HG03378 (cell line): Measurements from ENCODE around the gene ATG3.
"Not testable (repeated sequence)": the region's sequence is repeated elsewhere in the genome, so short reads cannot be mapped to it uniquely, and the experiment has no call there.

Source experiments
- ATAC-seq: cut with Tn5 transposase; IDR thresholded peaks from one replicate; pipeline ENCODE4 v1.9.1; 2021; ENCODE audit warnings: mild to moderate bottlenecking, moderate library complexity; ENCODE audit not compliant: unreplicated experiment

Gene ATG3

DNA sequence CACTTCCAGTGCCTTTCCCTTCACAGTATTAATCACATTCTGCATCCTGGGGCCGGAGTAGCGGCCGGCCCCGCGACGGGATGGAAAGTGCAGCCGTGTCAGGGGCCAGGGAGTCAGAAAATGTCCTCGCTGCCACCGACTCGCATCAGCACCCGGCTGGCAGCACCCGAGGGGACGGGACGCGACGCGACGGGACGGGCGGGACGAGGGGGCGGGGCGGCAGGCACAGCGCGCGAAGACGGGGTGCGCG is 353 bp downstream of the ATG3 start:
- ATAC-seq: peak; percentile 27

- peak; percentile 25 for ATAC-seq
Measured at GRCh38 chr3:112560721-112561483, 860 bp downstream of the ATG3 start.

- no peak for ATAC-seq
Measured at GRCh38 chr3:112560307-112560706, 1.5 kb downstream of the ATG3 start.

GRCh38 chr3:112557976-112558375 is 3.8 kb downstream of the ATG3 start:
- no peak for ATAC-seq

DNA sequence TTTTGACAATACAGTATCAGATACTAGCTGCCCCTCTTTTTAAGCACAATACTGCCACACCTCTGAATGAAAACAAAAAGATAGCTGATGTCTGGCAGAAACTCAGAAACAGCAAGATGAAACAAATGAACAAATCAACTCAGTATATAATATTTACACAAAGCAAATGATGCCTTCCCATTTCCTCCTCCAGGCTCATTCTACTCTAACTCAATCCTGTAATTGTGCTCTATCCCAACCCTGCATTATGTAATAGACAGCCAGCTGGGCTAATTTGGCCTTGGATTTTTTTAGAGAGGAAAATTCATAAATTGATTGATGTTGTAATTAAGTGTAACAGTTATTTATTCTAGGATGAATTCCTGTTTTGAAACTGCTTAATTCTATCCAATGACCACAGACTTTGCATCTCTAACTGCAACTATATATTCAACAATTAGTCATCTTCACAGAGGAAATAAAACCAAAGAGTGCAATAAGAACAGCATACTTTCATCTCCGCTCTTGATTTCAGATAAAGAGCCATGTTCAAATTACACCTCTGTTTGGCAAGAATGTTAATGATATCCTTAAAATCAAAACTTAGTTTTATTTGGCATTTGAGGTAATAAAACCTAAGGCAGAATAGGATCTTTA is 6.1 kb downstream of the ATG3 start:
- no peak for ATAC-seq

DNA sequence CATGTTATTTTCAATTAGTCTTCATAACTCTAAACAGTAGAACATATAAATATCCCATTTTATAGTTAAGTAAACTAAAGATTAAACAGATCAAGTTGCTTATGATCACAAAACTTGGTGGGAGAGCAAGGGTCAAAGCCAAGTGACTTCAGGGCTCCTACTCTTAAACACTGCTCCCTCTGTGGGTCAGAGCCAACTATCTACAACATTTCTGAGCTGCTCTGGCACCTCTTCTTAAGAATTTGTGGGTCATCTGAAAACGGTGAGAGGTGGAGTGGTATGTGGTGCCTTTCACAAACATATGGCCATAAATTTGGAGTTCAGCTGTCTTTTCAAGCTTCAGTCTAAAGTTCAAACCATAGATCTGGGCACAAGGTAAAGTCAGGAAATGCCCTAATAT is 10.9 kb downstream of the ATG3 start:
- ATAC-seq: no peak

GRCh38 chr3:112546216-112546759 is 15.5 kb downstream of the ATG3 start:
- no peak for ATAC-seq

GRCh38 chr3:112539825-112540650 is 21.7 kb downstream of the ATG3 start:
- peak; percentile 90 for ATAC-seq

DNA sequence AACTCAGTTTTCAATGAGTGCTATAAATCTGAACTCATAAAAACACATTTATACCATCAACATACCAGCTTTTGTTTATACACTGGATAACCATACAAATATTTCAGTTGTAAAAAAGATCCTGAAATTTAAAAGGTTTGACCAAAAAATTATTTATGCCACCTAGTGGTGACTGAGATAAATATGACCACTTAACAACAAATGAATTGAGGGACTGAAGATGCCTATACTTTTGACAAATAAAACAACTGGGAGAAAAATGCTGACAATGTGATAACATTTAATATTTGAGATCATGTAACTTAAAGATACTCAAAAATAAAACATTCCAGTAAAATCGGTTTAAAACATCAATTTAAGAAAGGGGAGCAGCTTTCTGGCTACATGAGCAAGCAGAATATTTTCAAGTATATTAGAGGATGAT is 30.4 kb downstream of the ATG3 start:
- ATAC-seq: no peak

DNA sequence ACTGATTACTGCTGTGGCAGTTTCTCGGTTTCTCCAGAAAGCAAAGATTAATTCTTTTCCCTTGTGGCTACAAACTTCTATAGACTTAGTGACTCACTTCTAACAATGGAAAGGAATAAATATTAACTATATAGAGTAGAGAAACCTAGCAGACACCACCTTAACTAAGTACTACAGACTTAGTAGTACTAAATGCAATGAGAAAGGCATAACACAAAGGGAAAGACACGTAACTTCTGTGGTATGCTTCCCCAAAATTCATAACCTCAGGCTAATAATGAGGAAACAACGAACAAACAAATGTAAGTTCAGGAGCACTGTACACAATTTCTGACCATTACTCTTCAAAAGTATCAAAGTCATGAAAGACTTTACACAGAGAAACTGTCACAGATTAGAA is 31.2 kb downstream of the ATG3 start:
- ATAC-seq: no peak

DNA sequence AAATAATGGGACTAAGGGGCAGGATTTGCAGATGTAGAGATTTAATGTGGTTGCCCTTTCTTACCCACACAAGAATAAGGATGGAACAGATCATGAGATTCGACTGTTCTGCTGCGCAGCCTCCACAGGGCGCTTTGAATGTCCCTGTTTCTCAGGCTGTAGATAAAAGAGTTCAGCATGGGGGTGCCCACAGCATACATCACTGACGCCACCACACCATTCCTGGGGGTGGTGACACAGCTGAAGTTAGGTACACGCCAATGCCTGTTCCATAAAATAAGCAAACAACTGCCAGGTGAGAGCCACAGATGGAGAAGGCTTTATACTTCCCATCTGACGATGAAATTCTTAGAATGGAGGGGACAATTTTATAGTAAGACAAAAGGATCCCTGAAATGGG is 37.6 kb downstream of the ATG3 start:
- ATAC-seq: not testable (repeated sequence)

GRCh38 chr3:112519424-112520001 is 42.2 kb downstream of the ATG3 start:
- peak; percentile 62 for ATAC-seq

- peak; percentile 1 for ATAC-seq
Measured at GRCh38 chr3:112518970-112519369, 42.8 kb downstream of the ATG3 start.

GRCh38 chr3:112514527-112515128 is 47.1 kb downstream of the ATG3 start:
- peak; percentile 98 for ATAC-seq

DNA sequence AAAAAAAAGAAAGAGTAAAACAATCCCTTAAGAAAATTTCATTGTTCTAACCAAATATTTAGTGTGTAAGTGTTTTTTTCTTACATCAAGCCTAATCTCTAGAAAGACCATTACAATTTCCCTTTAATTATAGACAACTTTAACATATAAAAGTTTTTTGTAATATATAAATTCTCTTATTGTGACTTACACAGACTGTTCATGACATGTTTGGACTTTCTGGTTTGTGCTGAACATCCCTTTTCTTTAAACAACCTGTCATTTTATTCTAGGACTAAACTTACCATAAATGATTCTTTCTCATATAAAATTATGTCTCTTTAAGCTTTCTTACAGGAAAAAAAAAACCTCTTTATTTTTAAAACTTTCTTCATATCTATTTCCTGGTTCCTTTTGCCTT is 49.4 kb downstream of the ATG3 start:
- no peak for ATAC-seq

- no peak for ATAC-seq
Measured at GRCh38 chr3:112508860-112509259, 52.9 kb downstream of the ATG3 start.

DNA sequence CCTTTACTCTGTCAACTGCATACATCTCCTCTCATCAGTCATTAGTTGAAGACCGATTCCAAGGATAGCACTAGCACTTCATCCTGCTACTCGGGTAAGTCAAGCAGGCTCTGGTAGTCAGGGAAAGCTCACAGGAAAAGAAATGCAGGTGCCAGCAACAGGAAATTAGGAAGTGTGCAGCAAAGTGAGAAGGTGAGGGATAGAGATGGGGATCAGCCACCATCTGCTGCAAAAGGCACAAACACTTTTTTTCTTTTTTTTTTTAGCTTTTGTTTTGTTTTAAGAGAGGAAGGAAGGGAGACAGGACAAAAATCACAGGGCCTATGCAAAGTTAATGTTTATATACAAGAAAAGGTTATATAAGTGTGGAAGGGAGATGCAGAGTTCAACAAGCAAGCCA is 53.5 kb downstream of the ATG3 start:
- no peak for ATAC-seq

DNA sequence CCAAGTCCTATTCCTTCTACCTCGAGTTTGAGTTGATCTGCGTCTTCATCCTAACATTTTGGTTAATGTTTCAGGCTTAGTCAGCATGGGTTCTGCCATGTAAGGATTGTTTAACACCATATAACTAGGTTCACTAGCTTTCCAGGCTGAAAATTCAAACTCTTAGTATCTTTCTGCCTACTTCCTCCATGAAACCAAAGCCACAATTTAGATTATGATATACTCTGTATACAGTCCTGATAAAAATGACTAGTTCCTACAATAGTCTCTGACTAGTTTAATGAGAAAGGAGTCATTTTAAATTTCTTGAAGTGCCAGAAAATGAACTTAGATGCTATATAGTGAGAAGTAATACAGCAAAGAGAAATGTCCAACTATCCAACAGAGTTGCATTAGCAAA is 55.9 kb downstream of the ATG3 start:
- ATAC-seq: no peak

GRCh38 chr3:112504123-112504522 is 57.6 kb downstream of the ATG3 start:
- no peak for ATAC-seq

DNA sequence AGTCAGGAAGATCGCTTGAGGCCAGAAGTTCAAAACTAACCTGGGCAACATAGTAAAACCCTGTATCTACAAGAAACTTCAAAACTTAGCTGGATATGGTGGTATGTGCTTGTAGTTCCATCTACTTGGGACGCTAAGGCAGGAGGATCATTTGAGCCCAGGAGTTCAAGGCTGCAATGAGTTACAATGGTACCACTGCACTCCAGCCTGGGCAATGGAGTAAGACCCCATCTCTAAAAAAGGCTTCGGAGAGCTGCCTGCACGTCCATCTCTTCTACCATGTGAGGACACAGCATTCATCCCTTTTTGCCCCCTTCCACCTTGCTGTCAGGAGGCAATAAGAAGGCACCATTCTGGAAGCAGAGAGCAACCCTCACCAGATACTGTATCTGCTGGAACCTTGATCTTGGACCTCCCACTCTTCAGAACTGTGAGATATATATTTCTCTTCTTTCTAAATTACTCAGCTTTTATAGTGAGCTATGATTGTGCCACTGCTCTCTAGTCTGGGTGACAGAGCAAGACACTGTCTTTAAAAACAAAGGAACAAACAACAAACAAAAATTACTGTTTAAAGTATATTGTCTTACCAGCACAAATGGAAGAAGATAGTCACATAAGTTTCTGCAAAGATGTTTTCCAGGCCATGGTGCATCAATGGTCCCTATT is 58.3 kb downstream of the ATG3 start:
- ATAC-seq: no peak
